Aorta (tissue), 5 donors: ENCODE results near the gene GALNT12. TPM values are rescaled to one million over a fixed set of nuclear protein-coding genes. Genes with fewer than 3 reads are reported as not detected.

Experiments
- ATAC-seq: fragments of 200-7000 bp; cut with Tn5 transposase; one replicate; pipeline ENCODE4 v1.9.1; 2022; ENCODE audit warnings: moderate library complexity; ENCODE audit not compliant: low FRiP score
- DNase-seq, 2 donors: peaks; one replicate each; pipeline ENCODE4 v3.0.0-alpha.2; 2020
- H3K27ac ChIP-seq, 2 donors: one replicate each; pipeline ENCODE4 v1.5.1; 2013; ENCODE audit warnings: low read length in 2 of 2, mild to moderate bottlenecking in 2 of 2, moderate library complexity in 2 of 2, control low read depth in 1 of 2, inconsistent platforms in 1 of 2, low read depth in 1 of 2
- H3K27me3 ChIP-seq, 2 donors: one replicate each; pipeline ENCODE4 v1.6.1; 2013; ENCODE audit warnings: control low read depth in 1 of 2, low read length in 1 of 2, mild to moderate bottlenecking in 1 of 2, moderate library complexity in 1 of 2; ENCODE audit not compliant: insufficient read depth in 2 of 2, control insufficient read depth in 1 of 2
- H3K36me3 ChIP-seq, 2 donors: one replicate each; pipeline ENCODE4 v1.6.1; 2013; ENCODE audit warnings: control low read depth in 1 of 2, low read length in 1 of 2, mild to moderate bottlenecking in 1 of 2; ENCODE audit not compliant: insufficient read depth in 2 of 2, control insufficient read depth in 1 of 2
- H3K4me1 ChIP-seq, 2 donors: one replicate each; pipeline ENCODE4 v1.6.1; 2013; ENCODE audit warnings: low read length in 2 of 2, control low read depth in 1 of 2, mild to moderate bottlenecking in 1 of 2, moderate library complexity in 1 of 2; ENCODE audit not compliant: insufficient read depth in 2 of 2, control insufficient read depth in 1 of 2
- H3K4me3 ChIP-seq, 2 donors: one replicate each; pipeline ENCODE4 v1.5.1; 2013; ENCODE audit warnings: low read length in 2 of 2, control low read depth in 1 of 2, mild to moderate bottlenecking in 1 of 2
- H3K9me3 ChIP-seq: one replicate; pipeline ENCODE4 v1.6.1; 2013; ENCODE audit warnings: mild to moderate bottlenecking, low read length; ENCODE audit not compliant: control insufficient read depth
- WGBS, 2 donors: extraction: QIAGEN DNeasy Blood & Tissue Kit; methylation state at CpG; one replicate each; pipeline ENCODE4 v1.1.7; 2013; 5-methylcytosine and 5-hydroxymethylcytosine counted together
- intact Hi-C, 2 donors: fragments of 100-400 bp; cut with DNase I; formaldehyde crosslinking; loops; one replicate each; pipeline versions ENCODE4 v1.14.2 to v1.15.0; 2022
- long read RNA-seq, 2 donors: library from polyadenylated mRNA; unstranded; transcript quantifications; one replicate each; pipeline ENCODE4 v2.0.0, GENCODE V29; 2020 to 2021
- polyA plus RNA-seq, 2 donors: library from polyadenylated mRNA; stranded (reverse); fragments of 200-250 nt; gene quantifications; one replicate each; pipeline ENCODE4 v1.2.3, GENCODE V29; 2013
- total RNA-seq, 2 donors: library from RNA; stranded (reverse); fragmentation: NEBNext Ultra II Directional; extraction: Animal tissue kit (Norgen Biotek cat#: 25700); gene quantifications; one replicate each; pipeline ENCODE4 v1.2.1, GENCODE V29; 2021
- donor health status: healthy with polysubstance abuse.
- donor health status: Bipolar disorder and iron deficiency.
- donor health status: DM: no; HTN: no; CAD: no.
- donor health status: DM: no; HTN: no; CAD: no.
- donor health status: DM: yes; HTN: yes; CAD: no.

GALNT12 gene
- total RNA-seq (10 to 100 TPM in 1 of 2 donors, 1 to 10 TPM in 1; 3.3 to 12.6 TPM), polyA plus RNA-seq (1 to 10 TPM; 2.9 to 4.9 TPM)
- long read RNA-seq, donor 1, partial matches to known transcripts = 0 of 1 reads
- long read RNA-seq, donor 1, other reads (novel, unspliced or antisense) = 0 of 1 reads
- long read RNA-seq, donor 2, transcript GALNT12-201 (10 exons, 2,735 nt) = major isoform, 13 of 14 reads
- long read RNA-seq, donor 2, partial matches to known transcripts = 1 of 14 reads
- long read RNA-seq, donor 2, other reads (novel, unspliced or antisense) = 0 of 14 reads

DNA sequence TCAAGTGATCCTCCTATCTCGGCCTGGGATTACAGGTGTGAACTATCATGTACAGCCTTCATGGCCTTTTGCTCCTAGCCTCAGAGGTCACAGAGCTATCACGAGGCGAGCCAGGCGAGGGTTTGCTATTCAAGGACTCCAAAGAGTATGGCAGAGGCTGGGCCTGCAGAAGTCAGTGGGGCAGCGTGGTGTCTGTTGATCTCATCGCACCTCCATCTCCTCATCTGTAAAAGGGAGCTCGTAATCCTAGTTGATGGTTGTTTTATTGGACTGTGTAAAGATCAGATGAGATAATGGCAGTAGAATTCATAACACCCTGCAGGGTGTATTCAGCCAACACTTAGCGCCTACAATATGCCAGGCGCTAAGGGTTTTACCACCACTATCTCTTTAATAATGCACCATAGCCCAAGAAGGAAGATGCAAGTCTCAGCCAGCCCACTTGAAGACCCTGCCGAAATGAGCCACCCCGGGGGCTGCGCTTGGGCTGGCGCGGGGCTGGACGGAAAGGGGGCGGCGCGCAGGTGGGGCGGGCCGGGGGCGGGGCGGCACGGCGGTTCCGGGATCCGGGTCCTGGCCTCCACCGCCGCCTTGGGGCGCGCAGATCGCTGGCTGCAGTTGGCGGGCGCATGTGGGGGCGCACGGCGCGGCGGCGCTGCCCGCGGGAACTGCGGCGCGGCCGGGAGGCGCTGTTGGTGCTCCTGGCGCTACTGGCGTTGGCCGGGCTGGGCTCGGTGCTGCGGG, at the start of gene GALNT12:
Gene GALNT12, plus strand, starts transcription at position 601 of the 744 bp plus-strand sequence. Its CDS starts 29 bp downstream, at position 630.
- ATAC-seq (peak; percentile 57), DNase-seq (no peak)
- Histone ChIP-seq H3K4me1 (no peaks in the 10 kb centered on the region), H3K27me3 (no peaks in the 10 kb centered on the region), H3K36me3 (no peaks in the 10 kb centered on the region), H3K4me3 (peak within 1 kb of the TSS; percentile 66 to 93), H3K27ac (peak within 1 kb of the TSS in 1 of 2 donors; percentile 44), H3K9me3 (no peaks in the 10 kb centered on the region)
- intact Hi-C loops = no loop called here
- 12 to 19% methylated on average over 32 to 51 of the region's 51 CpGs for WGBS, 2 donors

- Histone ChIP-seq H3K36me3 (peaks cover 8 to 11% of the 10 kb centered on the region in 2 donors), H3K27me3 (no peaks in the 10 kb centered on the region), H3K27ac (no peak overlapping the region), H3K4me1 (no peaks in the 10 kb centered on the region), H3K9me3 (no peaks in the 10 kb centered on the region), H3K4me3 (no peak overlapping the region)
- intact Hi-C loops = no loop called here
- DNase-seq (no peak), ATAC-seq (no peak)
Measured at GRCh38 chr9:98760231-98760630, 47.2 kb upstream of the GALNT12 start.

GRCh38 chr9:98763986-98764745, 43.3 kb upstream of the GALNT12 start:
- intact Hi-C loops = no loop called here
- Histone ChIP-seq H3K36me3 (peaks cover 6 to 9% of the 10 kb centered on the region in 2 donors), H3K27ac (no peak overlapping the region), H3K9me3 (no peaks in the 10 kb centered on the region), H3K4me1 (no peaks in the 10 kb centered on the region), H3K27me3 (no peaks in the 10 kb centered on the region), H3K4me3 (no peak overlapping the region)
- ATAC-seq = no peak
- WGBS, 2 donors = 96 to 98% methylated on average over 3 of the region's 3 CpGs
- no peak for DNase-seq

DNA sequence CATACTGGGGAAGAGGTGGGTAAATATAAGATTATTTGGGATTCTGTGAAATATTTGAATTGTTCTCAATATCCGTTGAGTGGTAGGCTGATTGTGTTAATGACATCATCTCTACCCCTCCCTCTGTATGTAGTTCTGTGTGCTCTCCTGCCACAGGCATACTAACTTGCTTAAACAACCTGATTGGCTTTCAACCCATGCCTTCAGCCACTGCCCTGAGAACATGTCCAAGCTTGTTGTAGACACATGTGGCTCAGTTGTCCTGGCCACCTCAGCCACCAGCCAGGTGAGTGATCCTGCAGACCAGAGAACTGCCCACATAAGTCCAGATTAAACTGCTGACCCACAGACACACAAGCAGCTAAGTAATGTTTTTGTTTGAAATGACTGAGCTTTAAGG, 42.2 kb upstream of the GALNT12 start:
- 91 to 92% methylated on average over 1 of the region's 1 CpG for WGBS, 2 donors
- no peak overlapping the region for H3K27ac ChIP-seq
- H3K27me3 ChIP-seq = no peaks in the 10 kb centered on the region
- H3K4me3 ChIP-seq = no peak overlapping the region
- ATAC-seq (no peak), DNase-seq (no peak)
- H3K36me3 ChIP-seq = peaks cover 5% of the 10 kb centered on the region in 2 donors
- intact Hi-C loops = no loop called here
- no peaks in the 10 kb centered on the region for H3K9me3 ChIP-seq
- no peaks in the 10 kb centered on the region for H3K4me1 ChIP-seq

DNA sequence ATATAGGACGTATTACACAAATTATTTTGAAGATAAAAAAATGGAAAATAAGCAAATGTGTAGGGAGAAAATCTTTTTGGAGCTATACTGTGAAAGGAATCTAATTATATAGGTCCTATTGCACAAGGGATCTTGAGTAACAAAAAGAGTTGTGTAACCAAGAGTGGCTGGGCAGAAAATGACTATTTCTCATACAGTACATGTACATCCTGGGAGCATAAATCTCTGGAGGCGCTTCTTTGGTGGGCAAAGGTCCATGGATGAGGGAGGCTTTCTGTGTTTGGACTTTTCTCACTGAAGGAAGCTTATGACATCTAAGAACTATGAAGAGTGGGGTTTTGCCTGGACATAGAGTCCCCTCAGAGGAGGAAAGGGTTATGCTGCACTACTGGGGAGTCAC, 40.9 kb upstream of the GALNT12 start:
- Histone ChIP-seq H3K4me3 (no peak overlapping the region), H3K36me3 (peaks cover 3 to 7% of the 10 kb centered on the region in 2 donors), H3K4me1 (no peaks in the 10 kb centered on the region), H3K9me3 (no peaks in the 10 kb centered on the region), H3K27ac (no peak overlapping the region), H3K27me3 (no peaks in the 10 kb centered on the region)
- intact Hi-C loops = no loop called here
- WGBS, 2 donors = 94 to 96% methylated on average over 2 of the region's 2 CpGs
- DNase-seq = no peak
- no peak for ATAC-seq

DNA sequence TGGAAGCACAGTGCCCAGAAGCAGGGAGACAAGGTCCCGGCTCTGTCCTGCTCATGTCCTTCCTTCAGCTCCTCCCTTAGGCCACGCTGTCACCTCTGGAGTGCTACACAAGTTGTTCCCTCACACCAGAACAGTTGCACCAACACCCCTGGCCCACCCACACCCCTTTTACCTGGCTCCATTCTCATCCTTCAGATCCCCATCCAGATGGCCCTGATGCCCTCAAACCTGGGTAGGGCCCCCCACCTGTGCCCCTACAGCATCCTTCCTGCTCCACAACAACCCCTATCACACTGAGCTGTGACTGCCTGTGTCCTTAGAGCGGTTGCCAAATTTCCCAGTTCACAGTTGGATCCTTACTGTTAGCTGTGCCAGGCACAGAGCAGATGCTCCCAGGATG, 40.3 kb upstream of the GALNT12 start:
- no peak overlapping the region for H3K4me3 ChIP-seq
- no peak overlapping the region for H3K27ac ChIP-seq
- H3K9me3 ChIP-seq = no peaks in the 10 kb centered on the region
- DNase-seq = no peak
- no peaks in the 10 kb centered on the region for H3K4me1 ChIP-seq
- peaks cover 3 to 11% of the 10 kb centered on the region in 2 donors for H3K36me3 ChIP-seq
- 93 to 98% methylated on average over 3 of the region's 3 CpGs for WGBS, 2 donors
- H3K27me3 ChIP-seq = no peaks in the 10 kb centered on the region
- ATAC-seq = no peak
- intact Hi-C loops = no loop called here

DNA sequence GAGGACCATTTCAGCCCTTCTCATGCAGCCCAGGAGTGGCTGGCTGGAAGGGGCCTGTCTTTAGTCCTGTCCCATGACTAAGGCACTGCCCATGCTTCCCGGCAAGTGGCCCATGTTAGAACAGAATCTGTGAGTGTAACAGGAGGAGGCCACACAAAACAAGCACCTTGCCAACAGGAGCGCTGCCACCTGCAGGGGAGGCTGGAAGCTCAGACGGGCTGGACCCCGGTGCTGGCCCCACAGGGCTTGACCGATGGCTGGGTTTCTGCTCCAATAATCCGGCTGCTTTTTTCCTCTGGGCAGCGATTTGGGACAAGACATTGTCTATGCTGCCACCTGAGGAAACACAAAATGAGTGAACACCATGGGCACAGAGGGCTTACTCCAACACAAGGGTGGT, 39.6 kb upstream of the GALNT12 start:
- Histone ChIP-seq H3K27ac (no peak overlapping the region), H3K4me3 (no peak overlapping the region), H3K27me3 (no peaks in the 10 kb centered on the region), H3K4me1 (no peaks in the 10 kb centered on the region), H3K36me3 (peaks cover 3 to 12% of the 10 kb centered on the region in 2 donors), H3K9me3 (no peaks in the 10 kb centered on the region)
- intact Hi-C loops = no loop called here
- 93 to 95% methylated on average over 7 of the region's 7 CpGs for WGBS, 2 donors
- DNase-seq (no peak), ATAC-seq (no peak)

GRCh38 chr9:98768344-98768743, 39.1 kb upstream of the GALNT12 start:
- DNase-seq (peak in 1 of 2 donors; percentile 58), ATAC-seq (no peak)
- H3K27me3 ChIP-seq = no peaks in the 10 kb centered on the region
- H3K27ac ChIP-seq = no peak overlapping the region
- no peaks in the 10 kb centered on the region for H3K4me1 ChIP-seq
- H3K36me3 ChIP-seq = peaks cover 3 to 12% of the 10 kb centered on the region in 2 donors
- WGBS, 2 donors = 95% methylated on average over 9 of the region's 9 CpGs
- intact Hi-C loops = no loop called here
- no peaks in the 10 kb centered on the region for H3K9me3 ChIP-seq
- H3K4me3 ChIP-seq = no peak overlapping the region
